GM10248 (cell line): ENCODE results near the gene GPR39.

Experiments
- CTCF ChIA-PET: fragments of 300-600 bp; sonication (Branson Sonifier 250); formaldehyde crosslinking; extraction: SDS; loops from one replicate; lab custom pipeline; 2021; ENCODE audit warnings: antibody characterized with exemption; lab: Yijun Ruan, JAX
- POLR2A ChIA-PET: fragments of 350-650 bp; sonication (Branson Sonifier 250); formaldehyde crosslinking; extraction: SDS; loops from one replicate; lab custom pipeline; 2020; ENCODE audit warnings: antibody characterized with exemption; lab: Yijun Ruan, JAX
- DNase-seq: peaks from one replicate; pipeline ENCODE4 v3.0.0; 2012; ENCODE audit errors: extremely low spot score
- TF ChIP-seq, protein P1 (sequence below): IDR thresholded peaks from 2 replicates; pipeline ENCODE4 v1.5.1; 2012; ENCODE audit warnings: mild to moderate bottlenecking, low read depth; ENCODE audit errors: extremely low read depth, missing control alignments, control extremely low read depth

GPR39 gene

DNA sequence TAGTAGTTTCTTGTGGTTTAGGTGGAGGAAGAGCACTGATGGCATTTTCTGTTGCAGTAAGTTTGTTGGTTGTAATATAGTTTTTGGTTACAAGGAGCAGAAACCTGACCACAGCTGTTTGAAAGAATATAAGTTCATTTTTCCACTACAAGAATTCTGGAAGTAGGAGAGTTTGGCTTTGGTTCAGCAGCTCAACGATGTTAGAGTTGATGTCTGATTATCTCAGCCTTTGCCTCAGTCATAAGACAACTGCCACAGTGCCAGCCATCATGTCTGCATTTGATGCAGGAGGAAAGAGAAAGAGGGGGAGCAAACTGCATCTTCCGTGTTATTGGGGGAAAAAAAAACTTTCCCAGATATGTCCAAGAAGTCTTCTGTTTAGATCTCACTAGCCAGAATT, 134.3 kb downstream of the GPR39 start:
- CTCF ChIA-PET: interaction anchor here (1.7 to 1.9 kb wide), 2 partner anchors 621 to 1294 kb away, joined by 4 to 9 read pairs; no protein-coding TSS in a partner anchor
- TF ChIP-seq, protein P1, sequence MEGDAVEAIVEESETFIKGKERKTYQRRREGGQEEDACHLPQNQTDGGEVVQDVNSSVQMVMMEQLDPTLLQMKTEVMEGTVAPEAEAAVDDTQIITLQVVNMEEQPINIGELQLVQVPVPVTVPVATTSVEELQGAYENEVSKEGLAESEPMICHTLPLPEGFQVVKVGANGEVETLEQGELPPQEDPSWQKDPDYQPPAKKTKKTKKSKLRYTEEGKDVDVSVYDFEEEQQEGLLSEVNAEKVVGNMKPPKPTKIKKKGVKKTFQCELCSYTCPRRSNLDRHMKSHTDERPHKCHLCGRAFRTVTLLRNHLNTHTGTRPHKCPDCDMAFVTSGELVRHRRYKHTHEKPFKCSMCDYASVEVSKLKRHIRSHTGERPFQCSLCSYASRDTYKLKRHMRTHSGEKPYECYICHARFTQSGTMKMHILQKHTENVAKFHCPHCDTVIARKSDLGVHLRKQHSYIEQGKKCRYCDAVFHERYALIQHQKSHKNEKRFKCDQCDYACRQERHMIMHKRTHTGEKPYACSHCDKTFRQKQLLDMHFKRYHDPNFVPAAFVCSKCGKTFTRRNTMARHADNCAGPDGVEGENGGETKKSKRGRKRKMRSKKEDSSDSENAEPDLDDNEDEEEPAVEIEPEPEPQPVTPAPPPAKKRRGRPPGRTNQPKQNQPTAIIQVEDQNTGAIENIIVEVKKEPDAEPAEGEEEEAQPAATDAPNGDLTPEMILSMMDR: no peak
- no peak for DNase-seq
- POLR2A ChIA-PET: no interaction called here

DNA sequence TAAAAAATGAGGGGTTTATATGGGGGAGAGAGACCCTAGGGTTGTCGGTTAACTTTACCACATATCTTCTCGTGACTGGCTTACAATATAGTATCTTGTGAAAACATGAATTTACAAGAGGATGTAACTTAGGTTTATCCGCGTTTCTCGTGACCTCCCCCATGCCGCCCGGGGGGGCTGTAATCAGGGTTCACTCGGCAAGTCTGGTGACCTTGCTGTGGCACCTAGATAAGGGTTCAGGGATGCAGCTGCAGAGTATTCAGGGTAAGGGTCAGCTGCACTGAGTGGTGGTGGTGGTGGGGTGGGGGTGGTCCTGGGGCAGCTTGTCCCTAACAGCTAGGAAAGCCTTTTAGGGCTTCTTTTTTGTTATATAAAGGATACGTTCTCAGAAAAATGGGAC, 141.1 kb downstream of the GPR39 start:
- DNase-seq: no peak
- TF ChIP-seq, protein P1: no peak
- ChIA-PET POLR2A (no interaction called here), CTCF (interaction anchor here (1.3 to 3.0 kb wide), 3 partner anchors 9 to 30 kb away, joined by 3 to 20 read pairs (median 4); no protein-coding TSS in a partner anchor)

DNA sequence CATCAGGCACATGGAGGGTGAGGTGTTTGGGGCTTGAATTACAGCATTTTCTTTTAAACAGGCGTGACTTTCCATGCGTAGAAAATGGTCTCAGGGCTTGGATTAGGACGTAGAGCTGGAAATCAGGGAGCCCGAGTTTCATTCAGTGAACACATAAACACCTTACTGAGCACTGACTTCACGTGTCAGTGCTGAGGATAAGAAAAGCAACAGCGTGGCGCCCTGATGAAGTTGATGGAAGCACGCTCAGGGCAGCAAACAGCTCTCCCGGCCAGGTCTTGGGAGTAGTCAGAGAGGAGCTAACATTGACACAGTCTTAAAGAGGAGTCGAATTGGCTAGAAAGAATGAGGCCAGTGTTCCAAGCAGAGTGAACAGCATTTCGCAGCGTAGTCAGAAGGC, 142.7 kb downstream of the GPR39 start:
- POLR2A ChIA-PET: no interaction called here
- DNase-seq: no peak
- CTCF ChIA-PET: interaction anchor here (1.1 to 2.0 kb wide), 2 partner anchors 9 to 12 kb away, joined by 3 to 10 read pairs; no protein-coding TSS in a partner anchor
- TF ChIP-seq, protein P1: no peak

DNA sequence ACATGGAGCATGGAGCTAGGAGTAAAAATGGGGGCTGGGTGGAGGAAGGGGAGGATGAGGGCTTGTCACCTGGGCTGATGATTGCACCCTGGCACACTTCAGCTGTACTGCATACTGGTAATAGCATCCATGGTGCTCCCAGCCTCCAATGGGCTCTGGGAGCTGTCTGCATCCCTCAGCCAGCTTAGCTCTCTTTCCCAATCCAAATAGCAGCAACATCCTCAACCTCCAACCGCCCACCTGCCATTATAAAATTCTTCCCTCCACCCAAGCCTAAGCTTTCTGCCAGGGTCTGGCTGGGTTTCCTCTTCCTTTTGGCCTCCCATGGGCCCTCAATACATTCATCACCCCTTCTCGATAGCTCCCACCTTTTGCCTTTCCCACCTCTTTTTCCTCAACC, 143.3 kb downstream of the GPR39 start:
- ChIA-PET POLR2A (no interaction called here), CTCF (interaction anchor here (2.0 kb wide), 1 partner anchor 13 kb away, joined by 10 read pairs; no protein-coding TSS in a partner anchor)
- DNase-seq: no peak
- TF ChIP-seq, protein P1: no peak

DNA sequence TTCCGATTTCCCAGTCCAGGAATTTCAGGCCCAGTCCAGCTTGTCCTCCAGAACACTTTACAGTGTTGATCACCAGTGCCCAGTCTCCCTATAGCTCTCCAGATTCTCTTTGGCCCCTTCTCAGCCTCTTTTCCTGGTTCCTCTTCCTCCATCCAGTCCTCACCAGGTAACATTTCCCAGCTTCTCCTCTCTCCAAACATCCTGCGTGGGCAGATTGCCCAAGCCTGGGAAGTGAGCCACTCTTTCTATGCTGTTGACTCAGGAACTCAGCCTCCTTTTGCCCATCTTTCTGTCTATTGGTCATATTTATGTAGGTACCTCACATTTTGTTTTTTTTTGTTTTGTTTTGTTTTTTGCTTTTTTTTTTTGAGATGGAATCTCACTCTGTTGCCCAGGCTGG, 144.0 kb downstream of the GPR39 start:
- no peak for DNase-seq
- TF ChIP-seq, protein P1: no peak
- ChIA-PET POLR2A (no interaction called here), CTCF (no interaction called here)

DNA sequence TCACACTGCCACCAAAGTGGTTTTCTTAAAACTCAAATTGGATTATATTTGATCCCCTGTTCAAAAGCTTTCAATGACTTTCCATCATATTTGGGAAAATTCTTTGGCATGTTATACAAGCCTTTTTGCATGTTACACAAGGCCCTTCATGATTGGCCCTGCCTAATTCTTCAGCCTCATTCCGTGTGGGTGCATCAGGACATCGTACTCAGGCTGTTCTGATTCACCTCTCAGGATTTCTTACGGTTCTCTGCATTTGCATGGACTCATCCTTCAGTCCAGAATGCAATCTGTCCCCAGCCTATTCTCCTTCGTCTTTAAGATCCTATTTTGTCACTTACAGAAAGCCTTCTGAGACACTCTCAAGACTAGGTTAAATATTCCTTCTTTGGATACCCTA, 145.6 kb downstream of the GPR39 start:
- no peak for DNase-seq
- CTCF ChIA-PET: no interaction called here

More for the DNA sequence above, 145.6 kb downstream of the GPR39 start:
- TF ChIP-seq, protein P1: no peak
- POLR2A ChIA-PET: no interaction called here
